HG03060 (cell line): ENCODE data around the gene GPAT3.
A peak's percentile ranks its signal among the peaks of the same experiment; 100 is the strongest.
"Not testable (repeated sequence)": the region's sequence is repeated elsewhere in the genome, so short reads cannot be mapped to it uniquely, and the experiment has no call there.

ENCODE experiments used
- ATAC-seq: cut with Tn5 transposase; IDR thresholded peaks from one replicate; pipeline ENCODE4 v1.9.1; 2021; ENCODE audit warnings: low read depth, moderate number of reproducible peaks; ENCODE audit not compliant: unreplicated experiment

The GPAT3 gene

DNA sequence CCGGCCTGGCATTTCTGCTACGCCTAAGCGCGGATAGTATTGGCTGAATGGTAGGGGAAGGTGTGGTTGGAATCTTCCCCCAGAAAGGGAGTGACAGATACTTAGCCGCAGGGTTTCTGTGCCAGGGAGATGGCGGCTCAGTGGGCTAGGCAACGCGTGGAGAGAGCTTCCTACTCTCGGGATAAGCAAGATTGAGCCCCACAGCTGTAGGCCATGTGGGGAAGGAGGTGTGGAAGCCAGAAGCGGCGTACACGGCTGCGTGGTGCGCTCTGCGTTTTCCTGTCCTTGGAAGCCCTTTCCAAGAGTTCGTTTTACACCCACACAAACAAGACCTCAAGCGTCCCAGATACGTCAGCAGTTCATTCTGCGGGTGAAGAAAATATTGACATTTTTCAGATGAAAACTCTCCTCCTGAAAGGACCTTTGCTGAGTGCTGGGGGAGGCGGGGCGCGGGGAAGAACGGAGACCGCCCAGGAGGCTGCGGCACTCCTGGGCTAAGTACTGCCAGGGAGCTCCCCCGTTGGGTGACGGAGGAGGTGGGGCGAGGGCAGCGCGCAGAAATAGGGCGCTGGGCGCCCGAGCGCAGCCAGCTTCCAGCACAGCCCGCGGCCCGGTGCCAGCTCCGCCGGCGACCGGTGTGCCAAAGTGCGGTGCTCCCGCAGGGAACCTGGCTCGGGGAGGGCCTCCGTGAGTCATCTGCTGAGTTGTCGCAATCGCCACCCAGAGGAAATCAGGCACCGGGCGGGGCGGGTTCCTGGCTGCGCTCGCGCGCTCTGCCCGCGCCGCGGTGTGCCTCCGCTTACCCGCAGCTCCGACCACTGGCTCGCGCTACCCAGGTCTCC lies at the start of gene GPAT3:
TSS of gene GPAT3 (plus strand) at position 589 of the 842 bp plus-strand sequence. CDS start 515 bp downstream, outside the sequence.
- peak; percentile 54 for ATAC-seq

DNA sequence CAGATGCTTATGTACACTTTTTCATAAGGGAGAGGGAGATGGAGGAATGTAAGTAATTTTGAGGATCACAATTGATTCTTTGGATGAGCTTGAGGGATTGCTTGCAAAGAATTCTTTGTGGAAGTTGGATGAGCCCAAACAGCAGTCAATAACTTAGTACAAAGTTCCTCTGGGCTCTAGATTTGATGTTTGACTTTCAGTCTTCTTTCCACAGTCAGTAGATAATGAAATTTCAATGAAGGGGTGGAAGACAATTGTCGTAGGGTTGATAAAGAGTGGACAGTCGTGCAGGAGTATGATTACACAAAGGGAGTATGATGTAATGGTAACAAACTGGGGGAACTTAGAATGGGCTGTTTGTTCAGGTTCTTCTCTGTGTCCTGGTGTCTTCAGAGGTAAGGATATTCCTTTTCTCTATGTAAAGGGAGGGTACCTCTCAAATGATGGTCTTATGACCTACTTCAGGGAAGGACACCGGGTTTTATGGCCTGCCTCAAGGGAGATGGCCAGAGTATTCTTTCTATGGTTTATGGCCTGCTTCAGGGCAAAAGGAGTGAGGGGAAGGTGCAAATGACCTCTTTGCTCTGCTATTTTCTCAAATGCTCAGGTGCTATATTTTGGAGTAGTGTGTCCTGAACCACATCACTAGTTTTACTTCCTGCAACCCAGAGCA lies 49.3 kb upstream of the GPAT3 start:
- no peak for ATAC-seq

DNA sequence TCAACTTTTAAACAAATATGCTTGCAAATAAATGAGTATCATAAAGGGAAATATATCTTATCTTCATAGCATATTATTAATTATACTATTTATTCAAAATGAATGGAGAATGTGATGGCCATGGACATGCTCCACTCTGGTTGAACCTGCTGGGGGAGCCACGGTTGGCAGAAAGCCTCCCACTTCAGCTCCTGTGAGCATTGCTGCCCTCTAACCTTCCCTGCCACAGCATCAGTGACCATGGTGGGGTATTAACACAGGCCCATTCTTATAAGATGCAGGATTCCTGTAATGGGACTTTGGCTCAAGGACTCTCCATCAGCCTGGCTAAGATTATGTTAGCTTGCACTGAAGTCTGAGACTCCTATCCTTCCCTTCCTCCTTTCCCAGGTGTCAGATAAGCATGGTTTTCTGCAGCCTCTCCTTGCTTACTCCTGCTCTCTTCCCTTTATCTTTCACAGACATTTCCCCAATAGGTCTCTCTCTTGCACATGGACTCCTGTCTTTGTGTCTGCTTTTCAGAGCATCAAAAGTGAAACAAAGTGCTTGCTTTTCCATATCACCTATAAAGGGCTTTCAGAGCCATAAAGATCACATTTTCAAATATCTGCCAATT lies 46.1 kb upstream of the GPAT3 start:
- no peak for ATAC-seq

DNA sequence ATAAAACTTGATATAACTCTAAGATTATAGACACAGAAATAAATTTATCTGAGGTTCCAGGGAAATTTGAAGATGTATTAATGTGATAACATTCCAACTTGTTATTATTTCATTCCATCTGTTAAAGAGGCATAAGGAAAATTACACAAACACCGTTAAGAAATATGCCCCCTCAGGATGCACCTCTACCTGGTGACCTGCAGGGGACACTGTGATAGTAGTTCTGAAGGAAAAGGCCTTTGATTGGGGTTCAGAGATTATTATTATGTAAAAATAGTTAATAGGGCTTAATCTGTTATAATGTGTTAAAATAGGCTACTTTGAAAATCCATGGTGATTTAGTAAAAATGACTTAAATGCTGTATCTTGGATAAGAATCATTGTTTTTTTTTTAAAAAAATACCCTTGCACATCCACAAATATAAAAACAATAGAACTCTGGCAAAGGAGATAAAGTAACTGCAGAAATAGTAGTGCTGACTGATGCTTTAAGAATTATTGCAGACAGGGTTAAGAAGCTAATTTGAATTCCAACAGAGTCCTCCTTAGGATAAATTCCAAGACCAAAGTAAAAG lies 44.9 kb upstream of the GPAT3 start:
- ATAC-seq: no peak

DNA sequence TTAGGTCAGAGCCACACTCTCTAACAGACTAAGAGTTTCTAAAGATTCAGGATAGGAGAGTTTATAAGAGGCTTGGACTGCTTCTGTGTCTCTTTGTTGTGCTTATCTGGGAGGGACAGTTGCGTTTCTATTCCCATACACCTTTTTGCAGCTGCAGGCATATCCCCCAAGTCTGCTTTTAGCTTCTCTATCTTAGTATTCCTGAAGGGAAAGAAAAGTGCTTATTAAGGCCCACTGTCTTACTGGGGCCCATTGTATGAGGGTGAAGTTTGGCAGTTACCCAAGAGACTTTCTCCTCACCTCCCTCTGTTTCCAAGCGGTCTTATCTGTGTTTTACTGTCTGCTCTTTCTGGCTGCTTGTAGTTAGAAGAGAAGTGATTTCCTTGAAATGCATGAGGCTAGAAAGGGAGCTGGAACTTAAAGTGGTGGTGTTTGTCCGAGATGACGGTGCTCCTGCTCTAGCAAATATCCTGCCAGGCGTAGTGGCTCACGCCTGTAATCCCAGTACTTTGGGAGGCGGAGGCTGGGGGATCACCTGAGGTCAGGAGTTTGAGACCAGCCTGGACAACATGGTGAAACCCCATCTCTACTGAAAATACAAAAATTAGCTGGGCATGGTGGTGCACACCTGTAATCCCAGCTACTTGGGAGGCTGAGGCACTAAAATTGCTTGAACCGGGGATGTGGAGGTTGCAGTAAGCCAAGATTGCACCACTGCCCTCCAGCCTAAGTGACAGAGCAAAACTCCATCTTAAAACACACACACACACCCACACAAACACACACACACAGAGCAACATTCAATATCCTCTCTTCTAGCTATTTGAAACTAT lies 39.6 kb upstream of the GPAT3 start:
- not testable (repeated sequence) for ATAC-seq

DNA sequence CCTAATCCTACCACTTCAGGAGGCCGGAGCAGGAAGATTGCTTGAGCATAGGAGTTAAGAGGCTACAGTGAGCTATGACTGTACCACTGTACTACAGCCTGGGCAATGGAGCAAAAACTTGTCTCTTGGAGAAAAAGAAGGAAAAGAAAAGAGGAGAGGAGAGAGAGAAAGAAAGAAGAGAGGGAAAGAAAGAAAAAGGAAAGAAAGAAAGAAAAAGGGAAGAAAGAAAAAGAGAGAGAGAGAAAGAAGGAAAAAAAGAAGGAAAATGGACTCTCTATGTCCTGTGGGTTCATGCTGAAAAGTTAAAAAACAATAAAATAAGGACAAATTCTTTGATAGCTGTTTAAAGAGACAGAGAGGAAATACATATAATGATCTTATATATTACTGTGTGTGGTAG lies 37.7 kb upstream of the GPAT3 start:
- no peak for ATAC-seq

DNA sequence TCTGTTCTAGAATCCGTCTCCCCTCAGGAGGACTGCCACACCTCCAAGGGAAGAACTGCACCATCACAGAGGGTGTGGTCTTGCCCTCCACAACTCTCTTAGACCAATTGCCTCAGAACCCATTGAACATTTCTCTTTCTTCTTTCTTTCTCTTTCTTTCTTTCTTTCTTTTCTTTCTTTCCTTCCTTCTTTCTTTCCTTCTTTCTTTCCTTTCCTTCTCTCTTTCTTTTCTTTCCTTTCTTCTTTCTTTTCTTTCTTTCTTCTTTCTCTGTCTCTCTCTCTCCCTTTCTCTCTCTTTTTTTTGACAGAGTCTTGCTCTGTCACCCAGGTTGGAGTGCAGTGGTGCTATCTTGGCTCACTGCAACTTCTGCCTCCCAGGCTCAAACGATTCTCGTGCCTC lies 34.2 kb upstream of the GPAT3 start:
- not testable (repeated sequence) for ATAC-seq

DNA sequence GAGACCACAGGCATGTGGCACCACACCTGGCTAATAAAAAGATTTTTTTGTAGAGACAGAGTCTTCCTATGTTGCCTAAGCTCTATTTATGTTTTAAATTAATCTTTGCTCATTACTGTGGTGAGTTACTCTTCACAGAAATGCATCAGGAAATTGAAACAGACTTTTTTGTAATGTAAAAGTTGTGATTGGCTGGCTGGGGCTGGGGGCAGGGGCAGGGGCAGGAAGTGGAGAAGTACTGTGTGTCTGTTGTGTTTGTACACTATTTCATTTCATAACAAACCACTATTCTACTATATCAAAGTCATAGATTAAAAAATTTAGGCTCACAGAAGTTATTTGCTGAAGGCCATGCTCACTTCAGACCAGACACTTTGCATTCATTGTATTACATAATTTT lies 31.9 kb upstream of the GPAT3 start:
- no peak for ATAC-seq

DNA sequence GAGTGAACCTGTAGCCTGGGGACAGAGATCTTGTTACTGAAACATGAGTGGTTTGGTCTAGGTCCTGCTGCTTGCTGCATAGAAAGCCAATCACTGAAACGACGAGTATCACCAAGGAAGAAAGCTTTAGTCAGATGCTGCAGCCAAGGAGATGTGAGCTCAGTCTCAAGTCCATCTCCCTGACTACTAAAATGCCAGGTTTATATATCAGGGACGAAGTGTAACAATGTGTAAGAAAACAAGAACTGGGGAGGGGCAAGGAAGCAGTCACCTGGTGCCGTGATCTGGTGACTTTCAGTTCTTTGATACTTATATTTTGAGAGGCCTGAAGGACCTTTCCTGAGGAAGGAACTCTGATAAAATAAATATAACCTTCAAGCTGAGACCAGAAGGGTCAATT lies 31.4 kb upstream of the GPAT3 start:
- no peak for ATAC-seq

DNA sequence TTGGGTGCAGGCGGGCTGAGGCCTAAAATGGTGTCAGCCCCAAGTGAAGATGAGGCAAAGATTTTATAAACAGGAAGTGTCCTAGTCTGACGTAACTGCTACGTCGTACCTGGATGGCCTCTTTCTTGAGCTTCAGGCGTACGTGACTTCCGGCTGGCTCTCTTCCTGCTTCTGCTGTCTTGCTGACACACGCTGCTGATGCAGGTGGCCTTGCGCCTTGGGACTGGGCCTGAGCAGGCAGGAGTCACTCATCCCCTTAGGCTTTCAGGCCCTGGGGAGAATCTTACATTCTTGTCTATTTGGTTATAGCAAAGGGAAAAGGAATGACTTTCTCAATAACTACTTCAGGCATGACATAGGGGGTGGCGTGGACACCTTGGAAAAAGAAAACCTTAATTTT lies 30.9 kb upstream of the GPAT3 start:
- ATAC-seq: no peak

DNA sequence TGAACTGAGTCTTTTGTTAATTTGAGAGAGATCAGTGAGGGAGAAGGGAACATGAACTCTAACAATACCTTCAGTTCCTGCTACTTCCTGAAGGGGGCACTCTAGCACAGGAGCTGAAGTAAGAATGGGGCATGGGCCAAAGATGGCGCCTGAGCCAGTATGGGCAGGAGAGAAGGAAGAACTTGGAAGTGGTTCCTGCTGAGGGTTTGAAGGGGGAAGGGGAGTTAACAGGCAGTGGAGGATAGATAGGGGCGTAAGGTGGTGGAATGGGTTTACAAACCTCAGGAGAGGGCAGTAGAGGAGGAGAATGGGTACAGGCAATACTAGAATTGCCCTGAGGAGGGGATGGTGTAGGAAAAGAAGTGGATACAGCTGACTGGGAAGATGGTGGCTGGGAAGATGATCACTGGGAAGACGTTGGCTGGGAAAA lies 26.7 kb upstream of the GPAT3 start:
- ATAC-seq: not testable (repeated sequence)

DNA sequence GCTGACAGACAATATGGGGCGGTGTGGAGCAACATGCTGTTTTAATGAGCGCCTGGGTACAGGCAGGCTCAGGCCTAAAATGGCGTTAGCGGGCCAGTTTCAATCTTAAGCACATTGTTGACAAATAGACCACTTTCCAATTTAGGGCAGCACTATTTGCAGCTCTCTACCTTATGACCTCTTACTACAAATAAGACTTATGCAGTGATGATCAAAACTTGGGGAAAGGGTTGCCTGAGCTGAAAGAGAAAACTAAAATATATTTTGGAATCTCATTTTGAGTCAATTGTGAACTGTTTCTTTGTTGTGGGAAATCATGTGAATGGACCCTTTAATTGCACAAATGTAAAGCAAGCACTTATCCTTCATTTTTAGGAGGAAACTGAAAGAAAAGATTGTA lies 25.5 kb upstream of the GPAT3 start:
- no peak for ATAC-seq

DNA sequence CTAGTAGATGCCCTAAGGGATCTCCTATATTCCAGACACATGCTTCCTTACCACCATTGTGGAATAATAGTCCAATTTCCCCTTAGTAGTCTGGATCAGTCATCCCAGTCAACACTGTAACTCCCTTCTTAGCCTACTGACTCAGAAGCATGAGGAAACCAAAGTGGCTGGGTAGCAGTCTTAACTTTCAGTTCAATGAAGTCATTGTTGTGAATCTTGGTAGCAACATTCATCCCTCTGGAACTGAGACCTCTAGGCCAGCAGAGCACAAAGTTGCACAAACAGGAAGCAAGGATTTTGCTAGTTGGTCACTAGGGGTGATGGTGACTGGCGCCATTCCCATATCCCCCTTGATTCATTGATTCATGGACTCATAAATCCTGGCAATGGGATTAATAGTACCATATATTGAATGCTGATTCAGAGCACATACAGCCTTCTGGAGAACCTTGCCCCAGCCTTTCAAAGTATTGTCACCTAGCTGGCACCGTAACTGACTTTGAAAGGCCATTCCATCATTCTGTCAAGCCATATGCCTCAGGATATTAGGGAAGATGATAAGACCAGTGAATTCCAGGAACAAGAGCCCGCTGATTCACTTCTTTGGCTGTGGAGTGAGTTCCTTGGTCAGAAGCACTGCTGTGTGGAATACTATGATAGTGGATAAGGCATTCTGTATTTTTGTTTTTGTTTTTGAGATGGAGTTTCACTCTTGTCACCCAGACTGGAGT lies 19.7 kb upstream of the GPAT3 start:
- no peak for ATAC-seq

DNA sequence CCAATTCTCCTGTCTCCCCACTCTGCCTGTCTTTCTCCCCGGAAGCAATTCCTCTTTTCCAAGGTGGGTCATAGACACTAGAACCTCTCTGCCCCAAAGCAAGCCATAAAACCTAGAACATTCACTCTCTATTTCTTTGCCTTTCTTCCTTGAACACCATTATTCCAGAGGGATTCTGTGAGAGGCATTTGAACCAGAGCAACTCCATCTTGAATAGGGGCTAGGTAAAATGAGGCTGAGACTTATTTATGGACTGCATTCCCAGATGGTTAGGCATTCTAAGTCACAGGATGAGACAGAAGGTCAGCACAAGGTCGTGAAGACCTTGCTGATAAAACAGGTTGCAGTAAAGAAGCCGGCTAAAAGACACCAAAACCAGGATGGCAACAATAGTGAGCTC lies 13.7 kb upstream of the GPAT3 start:
- no peak for ATAC-seq

DNA sequence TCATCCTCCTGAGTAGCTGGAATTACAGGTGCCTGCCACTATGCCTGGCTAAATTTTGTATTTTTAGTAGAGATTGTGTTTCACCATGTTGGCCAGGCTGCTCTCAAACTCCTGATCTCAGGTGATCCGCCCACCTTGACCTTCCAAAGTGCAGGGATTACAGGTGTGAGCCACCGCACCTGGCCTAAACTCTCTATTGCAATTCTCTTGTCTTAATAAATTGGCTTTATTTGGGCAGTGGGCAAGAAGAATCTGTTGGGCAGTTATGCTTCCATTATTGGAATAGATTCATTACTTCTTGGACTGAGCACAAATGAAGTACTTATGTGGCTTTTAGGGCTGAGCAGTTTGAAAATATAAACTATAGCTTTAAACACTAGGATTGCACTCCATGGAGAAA lies 8.2 kb upstream of the GPAT3 start:
- ATAC-seq: no peak

DNA sequence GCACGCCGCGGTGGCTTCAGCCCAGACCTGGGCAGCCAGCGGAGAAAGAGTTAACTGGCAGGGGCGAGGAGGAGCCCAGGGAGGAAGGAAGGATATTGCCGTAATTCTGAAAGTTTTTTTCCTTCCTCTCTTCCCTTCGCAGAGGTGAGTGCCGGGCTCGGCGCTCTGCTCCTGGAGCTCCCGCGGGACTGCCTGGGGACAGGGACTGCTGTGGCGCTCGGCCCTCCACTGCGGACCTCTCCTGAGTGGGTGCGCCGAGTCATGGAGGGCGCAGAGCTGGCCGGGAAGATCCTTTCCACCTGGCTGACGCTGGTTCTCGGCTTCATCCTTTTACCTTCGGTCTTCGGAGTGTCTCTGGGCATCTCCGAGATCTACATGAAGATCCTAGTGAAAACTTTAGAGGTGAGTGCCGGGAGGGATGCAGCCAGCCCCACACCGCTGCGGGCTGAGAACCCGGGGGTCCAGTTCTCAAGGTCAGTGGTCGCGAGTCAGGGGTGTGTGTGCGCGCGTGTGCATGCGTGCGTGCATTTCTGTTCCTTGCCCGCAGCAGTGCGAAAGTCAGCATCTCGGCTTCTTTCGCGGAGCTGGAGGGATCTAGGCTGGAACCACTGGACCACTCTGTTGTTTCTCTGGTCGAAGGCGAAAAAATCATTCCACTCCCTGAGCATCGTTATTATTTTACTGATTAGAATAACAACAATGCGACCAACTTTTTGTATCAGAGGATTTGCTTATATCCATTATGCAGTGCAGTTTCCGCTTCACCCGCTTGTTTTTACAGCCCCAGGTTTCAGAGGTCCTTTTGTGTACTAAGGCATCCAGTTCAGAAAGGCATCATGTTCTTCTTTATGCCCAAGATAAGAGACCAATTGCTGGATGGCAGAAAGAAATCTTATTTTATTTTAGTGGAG lies 709 bp downstream of the GPAT3 start:
- ATAC-seq: peak; percentile 1

DNA sequence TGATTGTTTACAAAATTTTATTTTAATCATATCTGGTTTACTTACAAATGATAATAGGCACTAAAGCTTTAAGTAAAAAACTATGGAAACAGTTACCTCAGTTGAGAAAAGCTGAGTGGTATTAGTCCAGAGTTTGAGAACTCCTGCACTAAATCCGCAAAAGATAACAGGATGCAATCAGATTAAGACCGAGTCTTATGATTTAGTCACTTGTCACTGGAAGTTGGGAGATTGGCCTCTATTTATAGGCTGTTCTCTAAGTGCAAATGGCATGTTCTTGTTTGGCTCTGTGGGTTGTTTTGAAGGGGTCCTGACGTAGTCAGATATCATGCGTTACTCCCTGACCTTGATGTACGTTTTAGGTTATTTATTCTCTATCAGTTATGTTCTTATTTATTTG lies 6.3 kb downstream of the GPAT3 start:
- ATAC-seq: no peak

DNA sequence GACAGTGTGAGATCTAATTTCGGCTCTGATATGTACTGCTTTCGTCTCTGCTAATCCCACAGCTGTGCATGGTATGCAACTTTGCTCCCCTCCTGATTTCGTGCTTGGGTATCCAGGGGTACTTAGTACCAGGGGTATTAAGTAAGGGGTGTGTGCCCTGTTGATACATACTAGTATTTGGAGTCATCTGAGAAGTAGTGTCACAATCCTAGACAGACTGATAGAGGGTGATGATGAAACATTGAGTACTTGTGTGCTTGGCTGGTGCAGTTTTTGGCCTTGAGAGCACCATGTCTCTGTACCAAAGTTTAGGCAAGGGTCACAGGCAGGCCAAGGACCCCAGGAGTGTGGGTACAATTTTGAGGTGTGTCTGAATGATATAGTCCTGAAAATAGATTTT lies 10.9 kb downstream of the GPAT3 start:
- no peak for ATAC-seq
